NCI-H774 (cell line): Measurements from ENCODE around the gene SRSF1.
"Not testable (repeated sequence)": the region's sequence is repeated elsewhere in the genome, so short reads cannot be mapped to it uniquely, and the experiment has no call there.

Source experiments
- DNase-seq: peaks from one replicate; lab custom pipeline; 2025; lab: John Stamatoyannopoulos, UW

Gene SRSF1

DNA sequence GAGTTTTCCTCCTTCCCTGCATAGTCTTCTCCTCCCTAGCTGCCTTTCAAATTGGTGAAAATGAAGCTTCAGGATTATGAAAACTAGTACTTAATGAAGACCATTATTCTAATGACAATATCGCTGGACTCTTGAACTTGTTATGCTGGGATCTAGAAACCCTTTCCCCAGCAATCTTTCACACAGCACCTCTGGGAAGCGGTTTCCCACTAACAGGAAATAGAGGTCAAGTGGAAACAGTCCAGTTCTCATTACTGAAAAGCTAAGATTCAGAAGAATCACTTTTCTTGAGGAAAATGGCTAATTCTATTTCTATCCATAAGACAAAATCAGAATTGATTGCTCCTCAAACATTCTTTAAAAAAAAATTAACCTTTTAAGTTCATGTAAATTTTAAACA, 17.0 kb downstream of the SRSF1 start:
- DNase-seq, result no peak

DNA sequence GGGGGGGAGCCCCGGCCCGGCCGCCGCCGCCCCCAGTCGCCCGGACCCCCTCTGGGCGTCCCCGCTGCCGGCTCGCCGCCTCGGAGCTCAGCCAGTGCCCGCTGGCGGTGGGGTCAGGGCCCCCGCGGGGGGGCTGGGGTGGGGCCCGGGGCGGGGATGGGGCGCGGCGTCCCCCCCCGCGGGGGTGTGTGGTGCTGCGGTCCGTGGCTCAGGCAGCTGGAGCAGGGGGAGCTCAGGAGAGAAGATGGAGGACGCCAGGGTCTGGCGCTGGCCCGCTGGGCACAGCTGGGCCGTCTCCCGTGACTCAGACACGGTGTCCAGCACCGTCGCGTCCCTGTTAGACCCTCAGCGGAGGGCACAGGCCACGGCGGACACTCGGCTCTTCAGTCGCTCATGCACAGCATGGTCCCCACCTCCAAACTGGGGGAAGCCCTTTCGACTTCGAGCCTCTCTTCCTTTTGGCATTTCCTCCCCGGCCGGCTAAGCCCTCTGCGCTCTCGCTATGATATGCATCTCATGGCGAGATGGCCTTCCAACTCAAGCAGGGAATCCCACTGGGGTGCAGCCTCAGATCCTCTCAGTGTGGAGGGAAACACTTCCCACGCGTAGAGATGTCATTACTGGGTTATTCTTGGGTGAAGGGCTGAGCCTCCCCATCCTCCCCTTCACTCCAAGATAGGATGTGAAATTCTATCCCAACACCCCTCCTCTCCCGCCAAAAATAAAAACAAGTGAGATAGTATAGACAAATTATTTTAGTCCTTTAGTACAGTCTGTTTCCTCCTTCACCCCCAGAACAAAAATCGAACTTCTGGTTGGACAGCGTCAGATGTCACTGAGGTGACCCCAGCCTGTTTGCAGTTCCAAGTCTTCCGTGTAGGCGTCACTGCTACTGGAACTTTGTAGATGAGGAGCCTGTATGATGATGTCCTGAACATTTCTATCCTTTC, 18.5 kb downstream of the SRSF1 start:
- DNase-seq, result peak; percentile 84

DNA sequence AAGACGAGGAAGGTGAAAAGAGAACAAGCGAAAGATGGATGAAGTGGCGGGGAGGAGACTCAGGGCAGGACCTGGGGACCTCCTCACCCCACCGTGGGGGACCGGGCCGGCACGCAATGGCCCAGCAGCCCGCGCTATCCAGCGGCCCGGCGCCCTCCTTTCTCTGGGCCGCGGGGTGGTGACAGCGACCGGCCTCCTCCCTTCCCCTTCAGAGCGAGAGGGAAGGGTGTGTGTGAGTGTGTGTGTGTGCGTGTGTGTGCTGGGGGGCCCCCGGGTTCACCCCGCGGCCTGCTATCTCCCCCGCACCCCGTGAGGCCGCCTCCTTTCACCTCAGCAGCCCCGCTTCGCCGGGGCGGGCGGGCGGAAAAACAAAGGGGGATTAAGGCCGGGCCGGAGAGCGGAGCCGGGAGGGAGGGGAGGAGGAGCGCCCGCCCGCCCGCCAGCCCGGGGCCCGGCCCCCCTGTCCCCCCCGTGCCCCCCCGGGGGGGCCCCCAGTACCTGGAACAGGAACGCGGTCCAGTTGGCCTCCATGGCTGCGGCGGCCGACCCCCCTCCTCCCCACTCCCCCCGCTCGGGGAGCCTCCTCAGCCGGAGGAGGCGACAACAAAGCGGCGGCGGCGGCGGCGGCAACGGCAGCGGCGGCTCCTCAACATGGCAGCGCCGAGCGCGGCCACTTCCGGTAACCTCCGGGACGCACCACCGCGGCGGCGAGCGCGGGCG, 19.3 kb downstream of the SRSF1 start, which contains the start of gene VEZF1:
Gene VEZF1, minus strand, starts transcription at position 674 of the 720 bp plus-strand sequence. Its CDS starts 143 bp downstream, at position 531.
- peak; percentile 80 for DNase-seq

DNA sequence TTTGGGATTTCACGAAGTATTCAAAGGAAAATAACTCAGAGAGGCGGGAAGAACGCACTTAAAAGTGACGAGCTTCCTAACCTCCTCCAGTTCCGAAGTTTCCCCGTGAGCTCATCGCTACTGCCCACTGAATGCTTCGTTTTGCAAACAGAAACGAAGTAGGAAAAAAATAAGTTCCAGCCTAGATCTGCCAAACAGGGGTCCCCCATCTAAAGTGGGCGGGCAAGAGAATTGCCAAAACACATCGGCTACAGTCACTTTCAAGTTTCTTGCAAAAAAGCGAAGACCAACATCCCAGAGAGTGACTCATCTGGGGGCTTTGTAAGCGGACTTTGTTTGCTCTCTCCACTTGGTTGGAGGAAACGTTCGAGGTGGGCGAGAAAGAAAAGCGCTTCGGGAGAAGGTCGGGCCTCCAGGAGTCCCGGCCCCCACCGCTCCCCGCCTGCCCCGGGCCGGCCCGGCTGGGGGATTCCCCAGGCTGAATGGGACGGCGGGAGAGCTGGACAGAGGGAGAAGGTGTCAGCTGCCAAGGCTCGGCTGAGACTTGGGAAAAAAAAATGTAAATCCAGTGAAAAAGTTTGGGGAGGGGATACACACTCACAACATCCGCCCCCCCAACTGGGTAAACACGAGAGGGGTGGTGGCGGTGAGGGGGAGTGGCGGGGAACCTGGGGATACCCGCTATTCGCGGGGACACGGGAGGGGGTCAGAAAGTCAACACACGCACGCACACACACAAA, 20.0 kb downstream of the SRSF1 start:
- DNase-seq, result peak; percentile 26

DNA sequence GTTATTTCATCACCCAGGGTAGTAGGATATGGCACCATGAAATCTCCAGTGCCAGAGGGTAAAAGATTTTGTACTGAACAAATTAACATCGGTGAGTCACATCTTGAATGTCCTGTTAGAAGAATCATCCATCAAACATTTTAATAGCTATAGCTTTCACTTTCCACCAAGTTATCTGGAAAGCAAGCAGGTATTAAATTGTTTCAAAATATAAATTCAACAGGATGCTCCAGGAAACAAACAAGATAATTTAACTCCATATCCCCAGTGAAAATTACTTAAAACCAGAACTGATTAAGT, 21.4 kb downstream of the SRSF1 start:
- no peak for DNase-seq

DNA sequence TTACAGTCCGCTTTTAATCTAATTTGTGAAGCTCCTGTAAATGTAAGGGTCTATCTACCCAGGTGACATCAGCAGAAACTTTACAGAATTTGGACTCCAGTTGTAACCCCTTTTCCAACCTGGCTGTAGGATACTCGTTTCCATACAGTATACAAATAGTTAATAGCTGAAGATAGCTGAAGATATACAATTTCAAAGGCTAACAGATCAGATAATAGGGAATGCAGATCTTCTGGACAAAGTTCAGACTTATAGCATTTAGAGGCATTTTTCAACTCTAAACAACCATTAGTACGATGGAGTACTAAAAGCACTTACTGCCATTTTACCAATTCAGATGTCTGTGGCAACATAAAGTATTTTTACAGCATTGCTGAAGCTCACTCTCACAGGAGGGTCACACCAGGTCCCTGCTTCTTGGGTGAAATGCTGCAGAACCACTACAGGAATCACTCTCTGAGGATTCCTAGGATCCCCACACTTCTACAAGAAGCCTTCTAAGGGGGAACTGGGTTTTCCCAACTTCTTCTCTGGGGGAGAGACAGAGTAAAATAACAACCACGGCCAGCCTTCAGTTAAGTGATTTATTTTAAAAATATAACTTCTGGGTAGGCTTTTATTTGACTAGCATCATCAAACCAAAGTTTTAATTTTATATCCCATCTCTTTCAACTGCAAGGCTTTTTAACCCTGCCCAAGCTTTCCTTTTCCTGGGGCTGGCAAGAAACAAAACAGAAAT, 21.9 kb downstream of the SRSF1 start:
- DNase-seq, result no peak

DNA sequence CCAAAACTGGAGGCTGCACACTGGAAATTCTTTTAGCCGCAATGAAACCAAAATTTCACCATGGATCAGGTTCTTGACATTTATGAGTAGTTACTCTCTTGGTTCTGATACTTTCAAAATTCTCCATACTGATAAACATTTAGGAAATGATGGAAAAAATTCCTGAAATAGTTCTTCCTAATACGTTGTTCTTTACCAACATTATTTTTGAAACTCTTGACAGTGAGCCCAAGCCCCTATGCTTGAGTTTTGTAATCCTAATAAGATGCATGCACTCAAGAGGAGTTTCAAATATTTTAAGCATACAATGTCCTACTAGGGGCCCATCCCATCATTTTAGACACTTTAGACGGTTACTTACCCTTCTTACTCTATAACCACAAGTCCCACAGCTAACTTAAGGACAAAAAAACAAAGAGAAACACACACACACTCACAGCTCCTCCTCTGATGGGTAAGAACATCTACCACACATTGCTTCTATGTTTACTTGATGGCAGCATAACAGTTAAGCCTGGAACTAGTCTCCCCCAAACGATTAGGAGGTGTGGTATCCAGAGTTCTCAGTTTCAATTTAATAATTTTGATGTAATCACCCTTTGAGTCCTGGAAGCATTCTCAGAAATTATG, 22.7 kb downstream of the SRSF1 start:
- no peak for DNase-seq

DNA sequence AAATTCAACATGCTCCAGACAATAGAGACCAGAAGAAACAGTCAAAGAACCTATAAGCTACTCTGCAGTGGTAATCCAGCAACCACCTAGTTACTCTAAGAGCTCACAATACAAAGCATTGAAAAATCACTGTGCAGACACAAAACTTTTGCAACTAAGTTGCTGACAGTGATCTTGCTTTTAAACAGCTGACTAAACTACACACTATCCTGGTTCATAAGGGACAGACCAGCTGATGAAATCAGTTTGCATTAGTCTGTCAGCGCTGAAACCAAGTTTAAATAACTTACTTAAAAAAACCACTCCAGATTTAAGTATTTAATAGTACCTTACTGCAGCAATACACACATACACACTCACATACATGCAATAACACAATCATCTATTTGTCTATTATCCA, 23.6 kb downstream of the SRSF1 start:
- DNase-seq, result no peak

DNA sequence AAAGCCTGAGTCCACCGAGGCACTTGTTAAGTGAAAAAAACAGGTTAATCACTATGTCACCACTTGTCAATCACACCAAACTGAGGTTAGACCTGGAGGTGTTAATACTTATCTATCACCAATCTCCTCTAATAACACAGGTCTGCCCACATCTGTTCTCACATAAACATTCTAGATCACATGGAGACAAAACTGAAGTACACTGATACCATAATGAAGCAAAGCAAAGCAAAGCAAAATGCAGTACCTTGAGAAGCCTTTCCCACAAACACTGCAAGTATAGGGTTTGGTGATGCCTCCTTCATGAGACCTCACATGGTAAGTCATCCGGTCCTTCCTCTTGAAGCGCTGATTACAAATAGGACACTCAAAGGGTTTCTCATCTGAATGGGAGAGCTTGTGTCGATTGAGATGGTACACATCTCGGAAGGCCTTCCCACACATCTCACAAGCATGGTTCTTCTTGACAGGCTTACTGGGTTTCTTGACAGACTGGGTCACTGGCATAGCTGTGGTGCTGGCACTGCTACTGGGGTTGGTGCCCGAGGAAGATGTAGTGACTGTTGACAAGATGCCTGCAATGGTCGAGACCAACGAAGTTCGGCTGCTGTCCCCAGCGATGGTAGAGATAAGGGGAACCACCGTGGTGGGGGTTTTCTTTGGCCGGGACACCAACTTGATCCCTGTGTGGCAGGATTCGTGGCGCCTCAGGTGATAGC, 24.4 kb downstream of the SRSF1 start:
- no peak for DNase-seq

DNA sequence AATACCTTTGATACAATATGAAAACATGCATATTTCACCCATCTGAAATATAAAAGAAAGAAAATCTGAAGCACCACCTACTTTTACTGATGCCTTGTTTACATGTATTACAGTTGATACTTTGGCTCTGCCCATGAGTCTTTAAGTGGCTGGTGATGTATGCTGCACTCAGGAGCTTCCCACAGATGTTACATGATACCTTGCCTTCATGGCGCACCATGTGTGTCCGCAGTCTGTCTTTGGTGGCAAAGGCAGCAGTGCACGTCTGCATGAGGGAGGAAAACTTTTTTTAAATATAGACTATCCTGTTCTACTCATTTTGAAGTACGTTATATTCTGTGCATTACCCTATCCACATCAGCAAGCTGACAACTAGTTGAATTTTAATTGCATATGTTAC, 26.5 kb downstream of the SRSF1 start:
- no peak for DNase-seq

DNA sequence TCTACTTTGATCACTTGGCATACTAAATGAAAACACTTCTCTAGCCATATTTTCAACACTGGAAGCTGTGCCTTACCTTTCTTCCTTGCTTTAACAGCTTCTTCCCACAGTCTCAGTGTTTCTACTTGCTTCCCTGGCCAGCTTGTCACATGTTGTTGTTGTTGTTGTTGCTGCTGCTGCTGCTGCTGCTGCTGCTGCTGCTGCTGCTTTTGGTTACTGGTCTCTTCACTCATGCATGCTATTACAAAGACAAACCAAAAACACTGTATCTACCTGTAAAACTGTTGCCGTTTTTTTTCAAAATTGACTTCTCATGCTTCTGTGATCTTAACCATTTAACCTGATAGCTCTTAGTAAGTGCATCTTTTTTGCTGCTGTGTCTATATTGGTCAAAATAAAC, 28.0 kb downstream of the SRSF1 start:
- no peak for DNase-seq

DNA sequence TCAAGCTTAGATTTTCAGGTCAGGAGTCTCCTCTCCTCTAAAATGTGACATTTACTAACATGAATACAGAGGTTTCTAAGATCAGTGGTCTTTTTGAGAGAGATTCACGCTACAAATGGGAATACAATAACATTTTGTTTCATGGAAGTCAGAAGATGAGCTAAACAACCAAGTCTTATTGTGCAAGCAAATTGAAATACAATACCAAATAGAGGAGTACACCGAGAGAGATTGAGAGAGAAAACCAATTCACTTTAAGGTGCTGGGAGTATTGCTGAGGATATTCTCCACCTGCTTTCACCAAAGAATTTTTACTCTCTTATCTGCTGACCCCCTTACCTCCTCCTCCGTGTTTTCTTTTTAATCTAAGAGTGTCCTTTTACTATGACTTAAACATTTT, 30.5 kb downstream of the SRSF1 start:
- DNase-seq, result no peak

DNA sequence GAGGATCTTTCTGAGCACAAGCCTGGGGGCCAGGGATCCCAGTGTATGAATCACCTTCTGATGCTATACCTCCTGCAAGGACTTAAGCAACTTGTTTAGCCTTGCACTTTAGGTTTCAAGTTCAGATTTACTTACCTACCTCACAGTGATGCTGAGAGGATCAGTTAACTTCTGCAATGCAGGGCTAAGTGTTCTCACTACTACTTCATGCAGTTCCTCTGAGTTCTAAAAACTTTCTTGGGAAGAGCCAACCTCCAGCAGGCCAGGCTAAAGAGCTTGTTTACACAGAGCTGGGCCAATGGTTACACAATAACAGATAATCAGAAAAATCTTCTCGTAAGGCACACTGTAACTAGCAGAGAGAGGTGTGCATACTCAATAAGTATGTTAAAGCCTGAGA, 32.0 kb downstream of the SRSF1 start:
- DNase-seq, result no peak

DNA sequence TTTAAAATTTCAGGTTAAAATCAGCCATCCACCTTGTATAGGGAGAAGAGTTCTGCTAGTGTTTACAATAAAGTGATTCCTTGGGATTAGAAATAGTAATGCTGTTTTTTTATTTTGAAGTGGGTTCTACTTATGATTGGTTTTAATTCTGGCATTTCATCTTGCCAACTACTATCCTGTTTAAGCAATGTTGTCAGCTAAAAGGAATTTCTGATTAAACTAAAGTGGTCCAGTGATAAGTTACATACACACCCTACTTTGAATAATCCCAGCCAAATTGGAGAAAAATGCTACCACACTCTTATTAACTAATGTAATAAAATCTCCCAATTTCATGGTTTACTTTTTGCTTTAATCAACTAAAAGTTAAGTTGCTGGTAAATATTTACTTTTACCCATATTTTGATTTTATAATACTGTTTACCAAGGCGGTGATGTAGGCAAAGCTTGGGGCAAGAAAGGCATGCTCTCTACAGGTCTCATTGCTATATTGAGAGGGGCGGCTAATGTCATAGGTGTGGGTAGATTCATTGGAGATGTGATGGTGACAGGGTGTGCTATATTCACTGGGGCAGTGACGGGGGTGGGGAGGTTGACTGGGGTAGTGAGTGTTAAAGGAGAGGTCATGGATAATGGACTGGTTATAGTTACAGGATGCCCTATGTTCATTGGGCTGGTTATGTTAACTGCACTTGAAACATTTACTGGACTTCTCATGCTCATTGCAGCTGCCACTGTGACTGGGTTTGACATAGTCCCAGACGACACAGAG, 32.8 kb downstream of the SRSF1 start:
- not testable (repeated sequence) for DNase-seq

DNA sequence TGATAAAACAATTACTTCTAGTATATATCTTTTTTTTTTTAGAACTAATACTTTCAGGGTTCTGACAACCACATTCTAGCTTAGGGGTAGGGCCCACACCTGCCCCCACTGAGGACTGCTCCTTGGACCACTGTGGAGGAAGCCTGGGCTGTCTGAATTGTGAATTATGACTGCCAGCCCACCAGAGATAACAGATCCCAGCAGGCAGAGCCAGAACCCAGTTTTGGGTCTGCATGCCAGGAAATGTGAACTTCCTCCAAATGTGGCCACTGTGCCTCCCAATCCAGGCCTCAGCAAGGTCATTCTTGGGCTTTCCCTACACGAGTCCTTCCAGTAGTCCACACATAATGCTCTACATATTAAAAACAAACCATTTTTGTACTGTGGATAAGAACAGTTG, 34.9 kb downstream of the SRSF1 start:
- DNase-seq, result no peak

DNA sequence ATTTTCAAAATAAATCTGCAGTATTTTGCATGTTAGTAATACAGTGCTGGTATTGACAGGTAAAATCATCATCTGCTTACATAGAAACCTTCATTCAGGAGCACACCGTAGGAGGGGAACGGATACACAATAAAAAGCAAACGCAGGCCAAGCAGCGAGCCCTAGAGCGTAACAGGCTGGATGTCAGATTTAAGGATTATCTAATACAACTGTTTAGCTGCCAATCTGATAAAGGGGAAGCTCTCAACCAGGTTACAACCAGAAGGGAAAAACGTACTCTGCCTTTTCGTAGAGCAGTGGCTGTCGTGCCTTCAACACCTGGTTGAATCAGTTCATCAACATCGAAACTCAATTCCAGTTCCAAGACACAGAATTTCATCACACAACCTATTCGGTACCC, 35.5 kb downstream of the SRSF1 start:
- no peak for DNase-seq

DNA sequence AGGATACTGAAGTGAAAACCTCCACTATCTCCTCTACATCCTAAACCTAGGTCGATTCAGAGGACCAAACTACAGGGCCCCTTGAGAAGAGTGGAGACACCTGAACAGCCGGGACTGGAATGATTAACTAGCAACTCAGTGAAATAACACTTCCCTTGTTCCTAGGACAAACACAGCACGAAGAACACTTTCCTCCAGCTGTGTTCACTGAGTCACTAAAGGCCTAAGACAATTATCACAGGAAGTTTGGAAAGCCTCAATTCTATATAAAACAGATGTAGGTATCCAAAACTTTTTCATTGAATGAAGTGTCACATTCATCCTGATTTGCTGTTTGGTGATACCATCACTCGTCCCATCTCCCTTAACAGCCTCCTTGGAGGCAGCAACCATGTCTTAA, 36.3 kb downstream of the SRSF1 start:
- no peak for DNase-seq

DNA sequence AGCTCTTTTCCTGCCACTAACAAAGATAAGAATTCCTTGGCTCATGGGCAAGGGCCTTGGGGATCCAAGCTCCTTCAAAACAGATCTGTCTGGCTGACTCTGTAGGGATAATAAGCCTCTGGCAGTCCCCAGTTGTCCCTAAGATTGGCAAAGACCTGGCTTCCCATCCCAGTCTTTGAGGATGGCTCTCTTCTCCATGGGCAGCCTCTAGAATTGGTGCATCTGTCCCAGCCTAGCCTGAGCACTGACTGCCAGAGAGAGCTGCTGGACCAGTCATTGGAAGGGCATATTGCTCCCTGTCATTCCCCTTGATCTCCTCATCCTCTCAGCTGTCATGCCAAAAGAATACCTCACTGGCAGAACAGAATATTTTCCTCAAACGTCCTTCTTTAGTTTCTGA, 38.6 kb downstream of the SRSF1 start:
- DNase-seq, result no peak

DNA sequence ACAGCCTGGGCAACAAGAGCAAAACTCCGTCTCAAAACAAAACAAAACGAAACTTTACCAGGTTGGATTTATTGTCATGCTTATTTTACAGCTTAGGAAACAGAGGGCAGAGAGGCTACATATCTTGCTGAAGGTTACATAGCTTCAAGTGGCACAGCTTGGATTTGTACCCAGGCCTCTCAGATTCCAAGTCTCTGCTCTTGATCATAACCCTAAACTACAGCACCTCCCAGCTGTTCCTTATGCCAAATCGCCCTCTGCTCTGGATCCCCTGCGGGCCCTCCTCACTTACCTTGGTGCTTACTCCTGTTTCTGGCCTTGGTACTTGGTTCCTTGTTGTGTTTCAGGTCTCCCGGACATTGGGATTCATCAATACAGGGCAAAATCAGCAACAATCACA, 40.2 kb downstream of the SRSF1 start:
- DNase-seq, result no peak

DNA sequence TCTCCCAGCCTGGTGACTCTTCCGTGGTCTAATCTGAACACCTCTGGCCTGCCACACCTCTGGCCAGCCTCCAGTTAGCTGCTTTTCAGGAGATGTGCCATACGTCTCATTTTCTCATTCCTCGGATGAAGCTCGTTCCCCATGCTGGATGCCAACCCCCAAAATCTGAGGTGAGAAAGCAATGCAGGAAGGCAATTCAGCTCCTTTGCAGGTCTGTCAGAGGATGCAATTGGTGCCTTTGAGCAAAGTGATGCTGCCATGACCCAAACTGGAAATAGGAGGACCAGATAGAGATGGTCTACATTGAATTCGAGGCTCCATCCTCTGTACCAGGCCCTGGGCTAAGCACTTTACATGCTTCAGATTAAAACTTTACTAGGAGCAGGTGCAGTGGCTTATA, 40.8 kb downstream of the SRSF1 start:
- no peak for DNase-seq
